ENCODE data around the gene BMP4.

BMP4 gene

DNA sequence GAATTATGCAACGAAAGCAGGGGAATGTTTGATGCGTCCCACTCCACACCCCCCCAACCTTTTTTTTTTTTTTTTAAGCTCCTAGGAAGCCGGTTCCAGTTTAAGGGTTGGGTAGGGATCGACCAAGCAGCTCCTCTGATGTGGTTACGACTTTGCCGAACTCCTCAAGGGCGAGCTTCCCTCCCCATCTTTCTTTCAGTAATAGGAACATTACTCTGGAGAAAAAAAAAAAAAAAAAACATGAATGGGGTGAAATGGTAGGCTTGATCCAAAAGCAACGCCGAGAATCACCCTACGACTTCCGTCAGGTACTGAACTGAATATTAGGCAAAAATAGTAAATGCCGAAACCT lies 9.6 kb downstream of the BMP4 start:
- H3K27ac ChIP-seq (ENCODE audit: low read depth, low read length), result no peak overlapping the region
- no peaks in the 10 kb centered on the region for H3K9me2 ChIP-seq (replicated peaks; ENCODE audit: control insufficient read depth, low read length)
- H4K20me1 ChIP-seq (ENCODE audit: control insufficient read depth, insufficient read depth, low read depth, low read length), result no peaks in the 10 kb centered on the region
- no peaks in the 10 kb centered on the region for H3K79me2 ChIP-seq (ENCODE audit: control insufficient read depth, low read length)
- H3K4me2 ChIP-seq (ENCODE audit: low read length), result no peak overlapping the region
- H3K27me3 ChIP-seq (ENCODE audit: control insufficient read depth, low read length), result no peaks in the 10 kb centered on the region
- no peak overlapping the region for H3K4me3 ChIP-seq (ENCODE audit: low read length)
- no peaks in the 10 kb centered on the region for H3K4me1 ChIP-seq (ENCODE audit: control insufficient read depth, low read length)
- TF ChIP-seq, protein P1, sequence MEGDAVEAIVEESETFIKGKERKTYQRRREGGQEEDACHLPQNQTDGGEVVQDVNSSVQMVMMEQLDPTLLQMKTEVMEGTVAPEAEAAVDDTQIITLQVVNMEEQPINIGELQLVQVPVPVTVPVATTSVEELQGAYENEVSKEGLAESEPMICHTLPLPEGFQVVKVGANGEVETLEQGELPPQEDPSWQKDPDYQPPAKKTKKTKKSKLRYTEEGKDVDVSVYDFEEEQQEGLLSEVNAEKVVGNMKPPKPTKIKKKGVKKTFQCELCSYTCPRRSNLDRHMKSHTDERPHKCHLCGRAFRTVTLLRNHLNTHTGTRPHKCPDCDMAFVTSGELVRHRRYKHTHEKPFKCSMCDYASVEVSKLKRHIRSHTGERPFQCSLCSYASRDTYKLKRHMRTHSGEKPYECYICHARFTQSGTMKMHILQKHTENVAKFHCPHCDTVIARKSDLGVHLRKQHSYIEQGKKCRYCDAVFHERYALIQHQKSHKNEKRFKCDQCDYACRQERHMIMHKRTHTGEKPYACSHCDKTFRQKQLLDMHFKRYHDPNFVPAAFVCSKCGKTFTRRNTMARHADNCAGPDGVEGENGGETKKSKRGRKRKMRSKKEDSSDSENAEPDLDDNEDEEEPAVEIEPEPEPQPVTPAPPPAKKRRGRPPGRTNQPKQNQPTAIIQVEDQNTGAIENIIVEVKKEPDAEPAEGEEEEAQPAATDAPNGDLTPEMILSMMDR (IDR thresholded peaks at IDR 0.05; ENCODE audit: low read depth, low read length, poor library complexity, severe bottlenecking), result no peak
- TF ChIP-seq EZH2phosphoT487 (IDR thresholded peaks at IDR 0.05; ENCODE audit: borderline replicate concordance, low read length), result no peak
- H3K9me3 ChIP-seq (ENCODE audit: control insufficient read depth, insufficient read depth, low read length), result no peaks in the 10 kb centered on the region
- H3K36me3 ChIP-seq (ENCODE audit: control insufficient read depth, low read length), result no peaks in the 10 kb centered on the region
- no peaks in the 10 kb centered on the region for H3F3A ChIP-seq (ENCODE audit: control insufficient read depth, insufficient read depth)

DNA sequence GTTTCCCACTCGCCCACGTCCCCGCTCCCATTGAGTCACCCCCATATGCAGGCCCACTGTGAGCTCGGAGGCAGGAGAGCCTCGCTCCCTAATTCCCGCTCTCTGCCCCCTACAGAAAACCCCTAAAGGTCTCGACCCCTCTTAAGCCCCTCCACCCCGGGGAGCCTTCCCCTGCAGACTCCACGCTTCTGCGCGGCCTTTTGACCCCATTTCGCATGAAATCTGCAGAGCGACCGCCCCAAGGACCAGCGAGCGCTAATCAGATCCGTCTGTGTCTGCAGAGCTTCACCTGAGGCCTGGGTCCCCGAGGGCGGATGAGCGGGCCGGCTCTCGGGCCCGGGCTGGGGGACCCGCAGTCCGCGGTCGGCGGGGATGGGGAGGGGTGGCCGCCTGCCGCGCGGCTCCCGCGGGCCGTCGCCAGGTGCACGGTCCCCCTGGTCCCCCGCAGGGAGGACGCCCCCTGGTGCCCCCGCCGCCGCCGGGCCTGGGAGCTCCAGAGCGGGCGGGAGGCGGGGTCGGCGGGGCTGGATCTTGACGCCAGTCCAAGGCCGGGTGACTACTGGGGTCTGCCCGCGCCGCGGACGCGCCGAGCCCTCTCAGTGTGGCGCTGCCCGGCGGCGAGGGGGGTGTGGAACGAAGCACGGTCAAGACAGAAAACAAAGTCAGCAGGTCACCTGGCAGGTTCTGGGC lies 10.1 kb downstream of the BMP4 start:
- H3K9me3 ChIP-seq (ENCODE audit: control insufficient read depth, insufficient read depth, low read length), result no peaks in the 10 kb centered on the region
- H3K4me2 ChIP-seq (ENCODE audit: low read length), result no peak overlapping the region
- H3K9me2 ChIP-seq (replicated peaks; ENCODE audit: control insufficient read depth, low read length), result no peaks in the 10 kb centered on the region
- no peaks in the 10 kb centered on the region for H3K36me3 ChIP-seq (ENCODE audit: control insufficient read depth, low read length)
- no peaks in the 10 kb centered on the region for H3K27me3 ChIP-seq (ENCODE audit: control insufficient read depth, low read length)
- no peak overlapping the region for H3K27ac ChIP-seq (ENCODE audit: low read depth, low read length)
- no peaks in the 10 kb centered on the region for H3K79me2 ChIP-seq (ENCODE audit: control insufficient read depth, low read length)
- TF ChIP-seq, protein P1 (IDR thresholded peaks at IDR 0.05; ENCODE audit: low read depth, low read length, poor library complexity, severe bottlenecking), result no peak
- TF ChIP-seq EZH2phosphoT487 (IDR thresholded peaks at IDR 0.05; ENCODE audit: borderline replicate concordance, low read length), result no peak
- no peak overlapping the region for H3K4me3 ChIP-seq (ENCODE audit: low read length)
- no peaks in the 10 kb centered on the region for H3F3A ChIP-seq (ENCODE audit: control insufficient read depth, insufficient read depth)
- H4K20me1 ChIP-seq (ENCODE audit: control insufficient read depth, insufficient read depth, low read depth, low read length), result no peaks in the 10 kb centered on the region
- H3K4me1 ChIP-seq (ENCODE audit: control insufficient read depth, low read length), result no peaks in the 10 kb centered on the region

DNA sequence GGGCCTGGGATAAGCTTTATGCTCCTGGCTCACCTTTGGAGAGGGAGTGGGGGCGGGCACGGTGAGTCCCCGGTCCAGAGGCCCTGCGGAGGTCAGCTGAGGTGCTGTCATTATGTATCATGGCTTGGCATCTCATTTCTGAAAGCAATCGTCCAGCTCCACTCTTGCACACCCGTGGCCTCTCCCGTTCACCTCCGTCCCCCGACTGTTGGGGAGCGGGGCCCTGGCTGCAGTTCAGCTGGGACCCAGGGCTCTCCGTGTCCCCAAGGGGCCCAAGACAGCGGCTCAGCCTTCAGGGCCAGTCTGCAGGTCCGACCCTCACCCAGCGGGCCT lies 10.6 kb downstream of the BMP4 start:
- no peaks in the 10 kb centered on the region for H3K36me3 ChIP-seq (ENCODE audit: control insufficient read depth, low read length)
- no peak overlapping the region for H3K4me3 ChIP-seq (ENCODE audit: low read length)
- no peaks in the 10 kb centered on the region for H3K9me2 ChIP-seq (replicated peaks; ENCODE audit: control insufficient read depth, low read length)
- no peaks in the 10 kb centered on the region for H3K9me3 ChIP-seq (ENCODE audit: control insufficient read depth, insufficient read depth, low read length)
- H3K4me1 ChIP-seq (ENCODE audit: control insufficient read depth, low read length), result no peaks in the 10 kb centered on the region
- no peaks in the 10 kb centered on the region for H4K20me1 ChIP-seq (ENCODE audit: control insufficient read depth, insufficient read depth, low read depth, low read length)
- no peak overlapping the region for H3K4me2 ChIP-seq (ENCODE audit: low read length)
- H3K27ac ChIP-seq (ENCODE audit: low read depth, low read length), result no peak overlapping the region
- H3F3A ChIP-seq (ENCODE audit: control insufficient read depth, insufficient read depth), result no peaks in the 10 kb centered on the region
- no peak for TF ChIP-seq EZH2phosphoT487 (IDR thresholded peaks at IDR 0.05; ENCODE audit: borderline replicate concordance, low read length)
- TF ChIP-seq, protein P1 (IDR thresholded peaks at IDR 0.05; ENCODE audit: low read depth, low read length, poor library complexity, severe bottlenecking), result no peak
- H3K79me2 ChIP-seq (ENCODE audit: control insufficient read depth, low read length), result no peaks in the 10 kb centered on the region
- no peaks in the 10 kb centered on the region for H3K27me3 ChIP-seq (ENCODE audit: control insufficient read depth, low read length)

Measured in DOHH2 (cell line).